Vagina (tissue), 2 donors: ENCODE data around the gene SYCP2.

Source experiments
- POLR2A ChIP-seq, 2 donors: fragments of 450-650 bp; IDR thresholded peaks; one replicate each; pipeline ENCODE4 v1.6.1; 2017; ENCODE audit warnings: antibody characterized with exemption in 2 of 2, mild to moderate bottlenecking in 2 of 2, moderate library complexity in 2 of 2
- POLR2AphosphoS5 ChIP-seq, 2 donors: sonication (generic); formaldehyde crosslinking; IDR thresholded peaks; one replicate each; pipeline ENCODE4 v1.9.0; 2017; ENCODE audit warnings: antibody characterized with exemption in 2 of 2, mild to moderate bottlenecking in 2 of 2, low read depth in 1 of 2; ENCODE audit not compliant: insufficient read depth in 1 of 2
- TF ChIP-seq, protein P1 (sequence below), 3 experiments: fragments of 450-650 bp in 2 of 3; fragments of 200-600 bp in 1 of 3; sonication (generic) in 1 of 3; IDR thresholded peaks; one replicate each; pipeline ENCODE4 v1.5.1; 2017 to 2019; ENCODE audit warnings: antibody characterized with exemption in 3 of 3, mild to moderate bottlenecking in 2 of 3, moderate library complexity in 2 of 3

- TF ChIP-seq, protein P1, sequence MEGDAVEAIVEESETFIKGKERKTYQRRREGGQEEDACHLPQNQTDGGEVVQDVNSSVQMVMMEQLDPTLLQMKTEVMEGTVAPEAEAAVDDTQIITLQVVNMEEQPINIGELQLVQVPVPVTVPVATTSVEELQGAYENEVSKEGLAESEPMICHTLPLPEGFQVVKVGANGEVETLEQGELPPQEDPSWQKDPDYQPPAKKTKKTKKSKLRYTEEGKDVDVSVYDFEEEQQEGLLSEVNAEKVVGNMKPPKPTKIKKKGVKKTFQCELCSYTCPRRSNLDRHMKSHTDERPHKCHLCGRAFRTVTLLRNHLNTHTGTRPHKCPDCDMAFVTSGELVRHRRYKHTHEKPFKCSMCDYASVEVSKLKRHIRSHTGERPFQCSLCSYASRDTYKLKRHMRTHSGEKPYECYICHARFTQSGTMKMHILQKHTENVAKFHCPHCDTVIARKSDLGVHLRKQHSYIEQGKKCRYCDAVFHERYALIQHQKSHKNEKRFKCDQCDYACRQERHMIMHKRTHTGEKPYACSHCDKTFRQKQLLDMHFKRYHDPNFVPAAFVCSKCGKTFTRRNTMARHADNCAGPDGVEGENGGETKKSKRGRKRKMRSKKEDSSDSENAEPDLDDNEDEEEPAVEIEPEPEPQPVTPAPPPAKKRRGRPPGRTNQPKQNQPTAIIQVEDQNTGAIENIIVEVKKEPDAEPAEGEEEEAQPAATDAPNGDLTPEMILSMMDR (IDR thresholded peaks at IDR 0.05): no peak
- TF ChIP-seq POLR2A (IDR thresholded peaks at IDR 0.05): no peak
- no peak for TF ChIP-seq POLR2AphosphoS5 (IDR thresholded peaks at IDR 0.05; ENCODE audit: insufficient read depth in 1 of 2, low read depth in 1 of 2)
These were observed 13.9 kb upstream of the SYCP2 start for GRCh38 chr20:59947376-59947775.
